ENCODE measurements around the gene LILRA5. TPM values are rescaled to one million over a fixed set of nuclear protein-coding genes. Genes with fewer than 3 reads are reported as not detected.

The LILRA5 gene
- total and polyA plus RNA-seq, 2 of the 13 experiments (the other 11 are each of a cell fraction or from before 2014, with no cell fraction given) = not detected

GRCh38 chr19:54309811-54310210 lies 3.2 kb downstream of the LILRA5 start (continued):
- TF ChIP-seq MTERF4 (CRISPR knock-in tag; IDR thresholded peaks at IDR 0.05) (no peak), ZFY (CRISPR knock-in tag; IDR thresholded peaks at IDR 0.05) (no peak)

- in situ Hi-C loops (cut with HindIII; ENCODE audit: extremely low pct_ligation_motif_present, low pct_unique_long_range_greater_than_20kb) (no loop called here), intact Hi-C loops (cut with micrococcal nuclease; ENCODE audit: unreplicated experiment) (no loop called here)
- H3K9ac ChIP-seq (ENCODE audit: insufficient read depth, low read depth, low read length) = no peak overlapping the region
- TF ChIP-seq MAX (IDR thresholded peaks at IDR 0.05) = no peak
- no peak overlapping the region for H3K4me3 ChIP-seq (replicated peaks in 1 of 3; ENCODE audit: insufficient read depth in 1 of 3, low read depth in 2 of 3, low read length in 3 of 3)
- no peaks in the 10 kb centered on the region for H3K9me3 ChIP-seq (ENCODE audit: low read length)
- H3K4me1 ChIP-seq (ENCODE audit: insufficient read depth, low read length) = no peaks in the 10 kb centered on the region
- H3K36me3 ChIP-seq (replicated peaks in 1 of 2; ENCODE audit: control insufficient read depth in 1 of 2, insufficient read depth in 2 of 2, low read length in 2 of 2) = no peaks in the 10 kb centered on the region
- no peak overlapping the region for H2AFZ ChIP-seq (ENCODE audit: low read length)
- POLR2A ChIA-PET = no interaction called here
- H3K27ac ChIP-seq (ENCODE audit: extremely low read length, insufficient read depth, low read length) = no peak overlapping the region
- ATAC-seq = no peak
- H3K27me3 ChIP-seq (ENCODE audit: control insufficient read depth in 1 of 2, insufficient read depth in 2 of 2, low read length in 2 of 2) = peaks cover 2 to 4% of the 10 kb centered on the region in 2 experiments; a peak in 3 of 5 replicates
- WGBS (ENCODE audit: low lambda C conversion rate) = 49% methylated on average over 4 of the region's 5 CpGs
- no TSS peak for BruUV-seq (replicated peaks)
- H3K79me2 ChIP-seq (ENCODE audit: insufficient read depth, low read length) = no peaks in the 10 kb centered on the region
- no peak for FAIRE-seq
- no peak for DNase-seq (ENCODE audit: low spot score)
- CTCF ChIA-PET (ENCODE audit: low intra/inter-chr PET ratio, low total read pairs) = no interaction called here
- no peak overlapping the region for H3K4me2 ChIP-seq (ENCODE audit: low read depth, low read length)
- H4K20me1 ChIP-seq (ENCODE audit: insufficient read depth, low read length) = no peaks in the 10 kb centered on the region
Observed at GRCh38 chr19:54307389-54308020, 5.5 kb downstream of the LILRA5 start.

GRCh38 chr19:54305141-54305540 lies 7.8 kb downstream of the LILRA5 start:
- no peak overlapping the region for H3K27ac ChIP-seq (ENCODE audit: extremely low read length, insufficient read depth, low read length)
- in situ Hi-C loops (cut with HindIII; ENCODE audit: extremely low pct_ligation_motif_present, low pct_unique_long_range_greater_than_20kb) = no loop called here
- no peak overlapping the region for H3K4me3 ChIP-seq (replicated peaks in 1 of 3; ENCODE audit: insufficient read depth in 1 of 3, low read depth in 2 of 3, low read length in 3 of 3)
- H3K9me3 ChIP-seq (ENCODE audit: low read length) = no peaks in the 10 kb centered on the region
- no peaks in the 10 kb centered on the region for H4K20me1 ChIP-seq (ENCODE audit: insufficient read depth, low read length)
- H3K79me2 ChIP-seq (ENCODE audit: insufficient read depth, low read length) = no peaks in the 10 kb centered on the region
- no peak overlapping the region for H3K9ac ChIP-seq (ENCODE audit: insufficient read depth, low read depth, low read length)
- H3K36me3 ChIP-seq (replicated peaks in 1 of 2; ENCODE audit: control insufficient read depth in 1 of 2, insufficient read depth in 2 of 2, low read length in 2 of 2) = no peaks in the 10 kb centered on the region
- CTCF ChIA-PET (ENCODE audit: low intra/inter-chr PET ratio, low total read pairs) = no interaction called here
- H3K4me1 ChIP-seq (ENCODE audit: insufficient read depth, low read length) = no peaks in the 10 kb centered on the region
- ATAC-seq (no peak), DNase-seq (ENCODE audit: low spot score) (no peak), FAIRE-seq (no peak)
- peaks cover 0 to 4% of the 10 kb centered on the region in 2 experiments; a peak in 2 of 5 replicates for H3K27me3 ChIP-seq (ENCODE audit: control insufficient read depth in 1 of 2, insufficient read depth in 2 of 2, low read length in 2 of 2)
- 8% methylated on average over 1 of the region's 1 CpG for whole genome bisulfite sequencing (ENCODE audit: low lambda C conversion rate)
- intact Hi-C loops (cut with micrococcal nuclease; ENCODE audit: unreplicated experiment) = no loop called here
- BruUV-seq (replicated peaks) = no TSS peak
- no peak overlapping the region for H3K4me2 ChIP-seq (ENCODE audit: low read depth, low read length)
- no peak overlapping the region for H2AFZ ChIP-seq (ENCODE audit: low read length)
- POLR2A ChIA-PET = no interaction called here
- no peak for TF ChIP-seq ZNF280B (CRISPR knock-in tag; IDR thresholded peaks at IDR 0.05; ENCODE audit: borderline replicate concordance)
- TF ChIP-seq NR0B2 (CRISPR knock-in tag; IDR thresholded peaks at IDR 0.05) = no peak
